Measurements from ENCODE around the gene TRAF6.

DNA sequence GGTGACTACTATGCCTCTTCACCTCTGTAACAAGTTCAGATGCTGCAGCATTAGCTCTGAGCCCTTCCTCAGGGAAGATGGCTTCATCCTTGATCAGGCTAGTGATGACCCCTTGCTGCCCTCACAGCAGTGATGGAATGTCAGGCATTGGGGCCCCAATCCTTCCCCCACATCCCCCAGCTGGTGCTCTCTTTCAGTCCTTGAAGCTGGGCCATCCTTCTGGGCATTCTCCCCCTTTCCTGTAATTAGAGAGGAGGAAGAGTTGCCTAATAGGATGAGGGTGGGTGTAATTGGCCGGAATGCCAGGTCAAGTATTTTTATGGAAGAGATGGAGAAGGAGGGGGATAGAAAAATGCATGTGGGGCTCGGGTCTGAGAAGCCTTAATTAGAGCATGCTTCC lies 62.6 kb downstream of the TRAF6 start:
- TF ChIP-seq POLR2AphosphoS5 (IDR thresholded peaks at IDR 0.05) (no peak), POLR2A (IDR thresholded peaks at IDR 0.05) (no peak)

Data from suprapubic skin (tissue), 4 donors.